HG03025 (cell line): ENCODE results near the gene LSM5.
"Not testable (repeated sequence)": the region's sequence is repeated elsewhere in the genome, so short reads cannot be mapped to it uniquely, and the experiment has no call there.

Source experiments
- ATAC-seq: cut with Tn5 transposase; IDR thresholded peaks from one replicate; pipeline ENCODE4 v1.9.1; 2021; ENCODE audit warnings: mild to moderate bottlenecking, moderate library complexity; ENCODE audit not compliant: unreplicated experiment, low FRiP score

LSM5 gene

GRCh38 chr7:32506266-32507054 is 16.3 kb upstream of the LSM5 start:
- ATAC-seq, result no peak

GRCh38 chr7:32502728-32503127 is 12.5 kb upstream of the LSM5 start:
- no peak for ATAC-seq

GRCh38 chr7:32501522-32501921 is 11.3 kb upstream of the LSM5 start:
- no peak for ATAC-seq

DNA sequence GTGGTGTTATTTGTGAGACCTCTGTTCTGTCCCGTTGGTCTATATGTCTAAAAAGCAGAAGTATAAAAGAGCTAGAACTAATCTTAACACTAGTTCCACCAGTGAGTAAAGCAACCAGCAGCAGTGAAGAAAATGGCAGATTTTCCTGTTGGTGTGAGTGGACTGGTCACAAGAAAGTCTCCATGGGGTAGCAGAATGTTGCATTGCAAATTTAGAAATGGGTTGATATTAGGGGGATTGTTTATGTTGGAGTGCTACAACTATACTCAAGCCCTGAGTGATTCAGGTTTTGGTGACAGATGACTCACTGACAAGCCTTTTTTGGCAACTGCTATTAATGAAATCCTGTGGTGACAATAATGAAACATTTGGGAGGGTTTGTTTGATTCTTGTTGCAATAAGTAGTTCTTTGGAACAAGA is 10.8 kb upstream of the LSM5 start:
- ATAC-seq, result peak; percentile 62

GRCh38 chr7:32500216-32500615 is 10.0 kb upstream of the LSM5 start:
- not testable (repeated sequence) for ATAC-seq

DNA sequence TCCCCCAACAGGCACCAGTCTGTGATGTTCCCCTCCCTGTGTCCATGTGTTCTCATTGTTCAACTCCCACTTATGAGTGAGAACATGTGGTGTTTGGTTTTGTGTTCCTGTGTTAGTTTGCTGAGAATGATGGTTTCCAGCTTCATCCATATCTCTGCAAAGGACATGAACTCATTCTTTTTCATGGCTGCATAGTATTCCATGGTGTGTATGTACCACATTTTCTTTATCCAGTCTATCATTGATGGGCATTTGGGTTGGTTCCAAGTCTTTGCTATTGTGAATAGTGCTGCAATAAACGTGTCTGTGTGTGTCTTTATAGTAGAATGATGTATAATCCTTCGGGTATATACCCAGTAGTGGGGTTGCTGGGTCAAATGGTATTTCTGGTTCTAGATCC is 9.6 kb upstream of the LSM5 start:
- ATAC-seq, result not testable (repeated sequence)

- ATAC-seq, result no peak
Observed at GRCh38 chr7:32496052-32496813, 6.1 kb upstream of the LSM5 start.

DNA sequence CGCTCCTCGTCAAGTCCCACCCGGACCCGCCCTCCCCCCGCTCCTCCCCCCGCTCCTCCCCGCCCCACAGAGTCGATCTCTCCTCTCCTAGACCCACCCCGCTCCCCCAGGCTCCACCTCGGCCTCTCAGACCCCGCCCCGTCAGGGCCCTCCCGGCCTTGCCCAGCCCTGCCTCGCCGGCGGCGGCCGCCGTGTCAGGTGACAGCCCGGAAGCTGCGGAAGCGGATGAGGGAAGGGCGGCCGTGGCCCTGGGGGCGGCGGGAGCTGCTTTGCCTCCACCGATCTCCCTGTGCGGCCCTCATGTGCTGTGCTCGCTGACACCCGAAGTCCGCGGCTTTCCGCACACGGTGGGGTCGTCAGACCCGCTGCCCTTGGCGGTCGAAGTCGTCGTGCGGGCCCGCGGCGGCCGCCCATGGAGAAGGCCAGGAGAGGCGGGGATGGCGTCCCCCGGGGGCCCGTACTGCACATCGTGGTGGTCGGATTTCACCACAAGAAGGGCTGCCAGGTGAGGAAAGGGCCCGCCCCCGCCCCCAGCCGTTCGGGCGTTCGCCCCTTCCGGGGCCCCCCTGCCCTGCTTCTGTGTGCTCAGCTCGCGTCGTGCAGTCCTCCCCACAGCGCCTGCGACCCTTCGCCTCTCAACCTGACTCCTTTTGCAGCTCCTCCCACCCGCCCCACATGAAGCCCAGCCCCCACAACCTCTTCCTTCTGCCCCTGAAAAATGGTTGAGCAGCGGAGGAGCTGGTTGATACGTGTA is 5.3 kb upstream of the LSM5 start, which contains the start of gene AVL9:
Gene AVL9 (plus strand): TSS at position 192 of the 754 bp plus-strand sequence. CDS start 221 bp downstream, at position 413.
- peak; percentile 93 for ATAC-seq

- ATAC-seq, result peak; percentile 2
Observed at GRCh38 chr7:32494946-32495297, 4.7 kb upstream of the LSM5 start.

DNA sequence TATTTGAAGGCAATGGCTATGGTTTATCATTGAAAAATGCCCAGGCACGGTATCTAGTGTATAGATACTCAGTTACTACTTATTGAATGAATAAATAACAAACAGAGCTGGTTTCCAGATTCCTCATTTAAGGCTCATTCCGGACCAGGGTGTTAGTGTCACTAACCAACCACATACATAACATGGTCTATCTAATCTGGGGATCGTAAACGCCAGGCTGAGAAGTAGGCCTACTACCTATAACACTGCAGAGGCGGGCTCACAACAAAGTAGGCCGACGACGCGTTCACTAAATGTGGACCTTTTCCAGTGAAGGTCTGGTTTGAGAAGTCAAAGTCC is 423 bp downstream of the LSM5 start:
- ATAC-seq, result peak; percentile 15

DNA sequence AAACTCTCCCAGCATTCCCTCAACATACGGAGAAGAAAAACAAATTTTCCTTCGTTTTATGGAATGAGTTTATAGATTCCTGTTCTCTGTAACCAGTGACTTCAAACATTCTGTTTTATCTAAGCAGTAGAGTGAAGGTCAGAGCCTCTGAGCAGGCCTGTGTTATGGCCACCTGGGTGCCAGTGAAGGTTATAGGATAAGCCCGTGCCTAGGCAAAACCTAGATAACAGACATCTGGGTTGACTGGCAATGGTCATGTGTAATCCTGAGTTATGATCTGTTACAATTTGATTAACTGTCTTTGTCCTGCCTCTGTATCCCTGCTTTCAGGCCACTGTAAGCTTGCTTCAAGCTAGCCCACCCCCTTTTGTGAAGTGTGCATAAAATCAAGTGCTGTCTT is 8.3 kb downstream of the LSM5 start:
- no peak for ATAC-seq

GRCh38 chr7:32481176-32481575 is 9.0 kb downstream of the LSM5 start:
- ATAC-seq, result no peak

DNA sequence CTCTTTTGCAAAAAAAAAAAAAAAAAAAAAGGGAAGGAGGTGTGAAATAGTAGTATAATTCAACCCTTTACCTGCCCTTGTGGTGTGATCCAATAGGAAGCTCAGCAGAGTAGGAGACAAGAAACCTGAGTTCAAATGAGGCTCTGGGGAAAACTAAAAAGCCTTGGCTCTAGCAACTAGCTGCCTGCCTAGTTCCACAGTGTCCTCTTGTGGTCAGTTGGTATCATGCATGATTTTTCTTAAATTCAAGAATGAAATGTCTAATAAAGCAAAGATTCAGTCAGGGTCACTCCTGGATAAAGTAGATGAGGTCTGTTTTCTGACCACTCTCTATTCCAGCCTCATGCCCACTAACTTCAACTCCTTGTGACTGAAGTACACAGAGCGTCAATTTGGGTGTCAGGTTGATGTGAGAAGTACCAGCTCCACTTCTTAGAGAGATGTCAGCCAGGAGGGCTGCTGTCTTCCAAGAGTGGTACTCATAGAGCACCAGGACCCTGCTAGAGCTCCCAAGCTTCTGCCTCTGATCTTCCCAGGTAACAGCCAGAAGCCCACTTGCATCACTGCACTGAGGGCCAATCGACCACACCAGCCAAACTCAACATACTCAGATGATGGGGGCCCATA is 10.5 kb downstream of the LSM5 start:
- ATAC-seq, result no peak

GRCh38 chr7:32477649-32477980 is 12.6 kb downstream of the LSM5 start:
- no peak for ATAC-seq

- no peak for ATAC-seq
Observed at GRCh38 chr7:32476816-32477648, 13.1 kb downstream of the LSM5 start.

DNA sequence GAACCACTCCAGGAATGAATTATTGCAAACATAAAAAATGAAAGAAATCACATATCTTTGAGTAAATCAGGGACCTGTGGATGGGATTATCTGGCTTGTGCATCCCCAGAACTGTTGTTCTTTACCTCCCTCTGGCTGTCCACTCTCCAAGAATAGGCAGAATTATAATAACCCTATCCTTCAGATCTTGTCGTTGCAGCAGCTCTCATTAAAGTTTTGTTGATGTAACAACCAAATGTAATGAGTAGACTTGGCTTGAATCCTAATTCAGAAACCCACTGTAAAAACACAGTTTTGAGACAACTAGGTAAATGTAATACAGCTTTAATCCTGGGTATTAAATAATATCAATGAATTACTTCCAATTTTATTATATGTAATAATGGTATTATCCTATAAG is 16.2 kb downstream of the LSM5 start:
- no peak for ATAC-seq

DNA sequence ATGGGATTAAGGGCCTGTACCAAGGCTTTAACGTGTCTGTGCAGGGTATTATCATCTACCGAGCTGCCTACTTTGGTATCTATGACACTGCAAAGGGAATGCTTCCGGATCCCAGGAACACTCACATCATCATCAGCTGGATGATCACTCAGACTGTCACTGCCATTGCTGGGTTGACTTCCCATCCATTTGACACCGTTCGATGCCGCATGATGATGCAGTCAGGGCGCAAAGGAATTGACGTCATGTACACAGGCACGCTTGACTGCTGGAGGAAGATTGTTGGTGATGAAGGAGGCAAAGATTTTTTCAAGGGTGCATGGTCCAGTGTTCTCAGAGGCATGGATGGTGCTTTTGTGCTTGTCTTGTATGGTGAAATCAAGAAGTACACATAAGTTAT is 18.2 kb downstream of the LSM5 start:
- ATAC-seq, result no peak

DNA sequence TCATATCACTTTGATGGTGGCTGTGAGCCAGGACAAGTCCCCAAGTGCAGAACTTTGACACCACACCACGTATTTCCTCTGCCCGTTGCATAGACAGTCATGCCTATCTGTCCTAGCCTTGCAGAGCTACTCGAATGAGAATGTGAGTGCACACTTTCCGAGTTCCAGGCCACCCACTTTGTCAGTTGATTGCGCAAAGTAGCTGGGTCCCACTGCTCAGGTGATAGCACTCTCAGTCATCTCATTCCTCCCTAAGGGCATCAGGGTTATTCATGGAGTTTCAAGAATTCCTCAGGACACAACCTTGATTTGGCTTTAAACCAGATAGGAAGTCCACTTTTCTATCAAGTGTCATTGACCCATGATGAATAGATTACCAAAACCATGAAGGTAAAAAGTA is 19.3 kb downstream of the LSM5 start:
- no peak for ATAC-seq

- ATAC-seq, result not testable (repeated sequence)
Observed at GRCh38 chr7:32470004-32470403, 20.2 kb downstream of the LSM5 start.
